IPS DF 6.9 (cell line): ENCODE data around the gene SNAPC2.

ENCODE experiments used
- DNase-seq: peaks from one replicate; pipeline ENCODE4 v3.0.0-alpha.2; 2013; ENCODE audit warnings: low read depth, low spot score
- H3K27ac ChIP-seq: one replicate; pipeline ENCODE4 v1.5.1; 2013; ENCODE audit warnings: low read length, control low read depth
- H3K27me3 ChIP-seq: 2 replicates; pipeline ENCODE4 v1.6.1; 2013; ENCODE audit warnings: mild to moderate bottlenecking, low read length; ENCODE audit not compliant: control insufficient read depth, insufficient read depth
- H3K36me3 ChIP-seq: 2 replicates; pipeline ENCODE4 v1.6.1; 2013; ENCODE audit warnings: low read length; ENCODE audit not compliant: control insufficient read depth, insufficient read depth
- H3K4me1 ChIP-seq: 2 replicates; pipeline ENCODE4 v1.6.1; 2013; ENCODE audit warnings: low read length; ENCODE audit not compliant: control insufficient read depth, insufficient read depth
- H3K4me3 ChIP-seq: 2 replicates; pipeline ENCODE4 v1.5.1; 2013; ENCODE audit warnings: mild to moderate bottlenecking, low read length
- H3K9me3 ChIP-seq: 2 replicates; pipeline ENCODE4 v1.6.1; 2013; ENCODE audit warnings: low read length, inconsistent platforms; ENCODE audit not compliant: control insufficient read depth, insufficient read depth
- WGBS: extraction: QIAGEN DNeasy Blood & Tissue Kit; methylation state at CpG from one replicate; pipeline ENCODE4 v1.1.7; 2013; ENCODE audit warnings: mixed read lengths, missing lambda C conversion rate; ENCODE audit not compliant: insufficient read length, insufficient coverage; 5-methylcytosine and 5-hydroxymethylcytosine counted together

The SNAPC2 gene

GRCh38 chr19:7919610-7920518, at the start of gene SNAPC2:
Gene SNAPC2 (plus strand): TSS chr19:7920338. CDS start chr19:7920367, 29 bp downstream.
- whole genome bisulfite sequencing, result no CpG with 5 or more reads among the region's 62 CpGs
- Histone ChIP-seq H3K9me3 (no peaks in the 10 kb centered on the region), H3K36me3 (0 out of 2 replicates have a peak, but pooled peaks cover 3% of the 10 kb centered on the region), H3K4me1 (peaks cover 2% of the 10 kb centered on the region; the same call in 1 of the 2 replicates), H3K27me3 (peaks cover 13% of the 10 kb centered on the region), H3K27ac (no peak within 1 kb of the TSS), H3K4me3 (peak within 1 kb of the TSS; percentile 74)
- no peak for DNase-seq

GRCh38 chr19:7870571-7871436, 49.3 kb upstream of the SNAPC2 start:
- no peaks in the 10 kb centered on the region for H3K36me3 ChIP-seq
- no CpG with 5 or more reads among the region's 11 CpGs for WGBS
- H3K4me1 ChIP-seq, result peaks cover 8% of the 10 kb centered on the region
- no peaks in the 10 kb centered on the region for H3K27me3 ChIP-seq
- H3K27ac ChIP-seq, result no peak overlapping the region
- no peaks in the 10 kb centered on the region for H3K9me3 ChIP-seq
- DNase-seq, result no peak
- no peak overlapping the region for H3K4me3 ChIP-seq

- Histone ChIP-seq H3K27me3 (no peaks in the 10 kb centered on the region), H3K4me3 (no peak overlapping the region; the same call in 1 of the 2 replicates), H3K9me3 (no peaks in the 10 kb centered on the region), H3K27ac (no peak overlapping the region), H3K4me1 (peaks cover 8% of the 10 kb centered on the region), H3K36me3 (no peaks in the 10 kb centered on the region)
- no CpG with 5 or more reads among the region's 33 CpGs for WGBS
- DNase-seq, result no peak
These were observed 48.5 kb upstream of the SNAPC2 start for GRCh38 chr19:7871437-7872305.

- H3K27ac ChIP-seq, result no peak overlapping the region
- no CpG with 5 or more reads among the region's 47 CpGs for WGBS
- no peak overlapping the region; the same call in 1 of the 2 replicates for H3K4me3 ChIP-seq
These were observed 47.6 kb upstream of the SNAPC2 start for GRCh38 chr19:7872306-7873204.

GRCh38 chr19:7873304-7874075, 46.6 kb upstream of the SNAPC2 start:
- peak overlapping the region; percentile 46; the same call in 1 of the 2 replicates for H3K4me3 ChIP-seq
- no peak overlapping the region for H3K27ac ChIP-seq
- no peak for DNase-seq
- H3K4me1 ChIP-seq, result peaks cover 8% of the 10 kb centered on the region
- no peaks in the 10 kb centered on the region for H3K36me3 ChIP-seq
- WGBS, result no CpG with 5 or more reads among the region's 53 CpGs
- no peaks in the 10 kb centered on the region for H3K27me3 ChIP-seq
- H3K9me3 ChIP-seq, result no peaks in the 10 kb centered on the region

More at GRCh38 chr19:7872306-7873204, 47.6 kb upstream of the SNAPC2 start:
- no peaks in the 10 kb centered on the region for H3K27me3 ChIP-seq
- H3K9me3 ChIP-seq, result no peaks in the 10 kb centered on the region
- peaks cover 8% of the 10 kb centered on the region for H3K4me1 ChIP-seq
- DNase-seq, result no peak
- no peaks in the 10 kb centered on the region for H3K36me3 ChIP-seq

GRCh38 chr19:7874076-7874896, 45.9 kb upstream of the SNAPC2 start, which contains the start of gene PRR36:
Gene PRR36 (minus strand): TSS chr19:7874390. CDS start chr19:7873689, 701 bp downstream.
- no peak within 1 kb of the TSS for H3K27ac ChIP-seq
- no peaks in the 10 kb centered on the region for H3K27me3 ChIP-seq
- DNase-seq, result no peak
- H3K36me3 ChIP-seq, result no peaks in the 10 kb centered on the region
- peaks cover 7% of the 10 kb centered on the region for H3K4me1 ChIP-seq
- H3K9me3 ChIP-seq, result no peaks in the 10 kb centered on the region
- H3K4me3 ChIP-seq, result peak within 1 kb of the TSS; percentile 46; the same call in 1 of the 2 replicates
- no CpG with 5 or more reads among the region's 88 CpGs for WGBS

- Histone ChIP-seq H3K27ac (no peak overlapping the region), H3K9me3 (no peaks in the 10 kb centered on the region), H3K36me3 (no peaks in the 10 kb centered on the region), H3K27me3 (no peaks in the 10 kb centered on the region), H3K4me1 (peaks cover 7% of the 10 kb centered on the region), H3K4me3 (peak overlapping the region; percentile 46; the same call in 1 of the 2 replicates)
- DNase-seq, result no peak
- no CpG with 5 or more reads among the region's 12 CpGs for WGBS
These were observed 45.3 kb upstream of the SNAPC2 start for GRCh38 chr19:7874897-7875273.

GRCh38 chr19:7877249-7877836, 42.8 kb upstream of the SNAPC2 start:
- no CpG with 5 or more reads among the region's 6 CpGs for WGBS
- DNase-seq, result no peak
- Histone ChIP-seq H3K4me3 (no peak overlapping the region), H3K9me3 (no peaks in the 10 kb centered on the region), H3K27me3 (no peaks in the 10 kb centered on the region), H3K36me3 (no peaks in the 10 kb centered on the region), H3K27ac (no peak overlapping the region), H3K4me1 (peaks cover 3% of the 10 kb centered on the region; the same call in 1 of the 2 replicates)
